ENCODE data around the gene PRR22.
A peak's percentile ranks its signal among the peaks of the same experiment; 100 is the strongest.

The PRR22 gene

DNA sequence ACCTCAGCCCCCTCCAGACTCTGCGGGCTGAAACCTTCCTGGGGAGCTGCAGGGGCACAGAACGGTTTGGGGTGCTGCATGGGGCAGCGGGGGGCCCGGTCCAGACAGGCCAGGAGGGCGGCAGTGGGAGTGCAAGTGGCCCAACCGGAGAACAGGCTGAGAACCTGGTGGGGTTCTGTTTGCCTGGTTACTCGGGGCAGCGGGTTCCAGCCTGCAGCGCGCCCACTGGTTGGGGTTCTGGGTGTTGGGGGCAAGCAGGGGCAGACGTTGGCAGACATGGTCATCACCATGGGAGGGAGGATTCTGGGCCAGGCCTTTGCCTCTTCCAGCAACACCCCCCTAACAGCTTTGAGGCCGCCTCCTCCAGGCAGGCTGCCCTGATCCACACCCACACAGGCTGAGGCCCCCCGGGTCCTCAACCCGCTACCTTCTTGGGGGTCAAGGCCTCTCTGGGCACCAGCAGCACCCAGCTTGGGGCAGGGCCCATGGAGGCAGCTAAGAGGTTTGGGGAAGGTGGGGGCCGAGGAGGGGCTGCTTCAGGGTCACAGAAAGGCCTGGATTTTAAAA lies at the start of gene PRR22:
TSS of gene PRR22 (minus strand) at position 166 of the 567 bp plus-strand sequence. CDS start at position 80, 86 bp downstream.
- DNase-seq: no peak

DNA sequence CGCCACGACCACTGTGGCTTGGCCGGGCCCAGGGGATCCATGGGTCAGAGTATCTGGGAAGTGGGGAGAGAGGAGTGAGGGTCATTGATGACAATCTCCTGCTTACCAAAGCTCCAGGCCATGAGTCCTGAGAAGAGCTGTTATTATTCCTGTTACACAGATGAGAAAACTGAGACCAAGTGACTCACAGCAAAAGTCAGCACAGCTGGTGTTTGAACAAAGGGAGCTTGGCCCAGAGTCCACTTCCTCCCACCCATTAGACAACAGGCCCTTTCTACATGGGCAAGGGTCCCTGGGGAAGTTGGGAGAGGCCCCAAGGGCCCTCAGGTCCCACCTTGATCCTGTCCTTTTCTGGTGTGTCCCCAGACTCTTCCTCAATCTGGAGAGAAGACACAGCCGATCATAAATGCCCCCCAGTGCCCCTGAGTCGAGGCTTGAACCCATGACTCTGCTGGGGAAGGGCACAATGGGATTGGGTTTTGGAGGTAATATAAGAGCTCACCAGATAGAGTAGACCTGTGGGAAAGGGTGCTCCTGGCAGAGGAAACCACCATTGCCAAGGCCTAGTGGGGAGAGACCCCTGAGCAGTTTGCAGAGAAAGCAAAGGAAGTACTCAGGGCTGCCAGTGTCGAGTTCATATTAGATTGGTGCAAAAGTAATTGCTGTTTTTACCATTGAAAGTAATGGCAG lies 48.1 kb upstream of the PRR22 start:
- no peak for DNase-seq

DNA sequence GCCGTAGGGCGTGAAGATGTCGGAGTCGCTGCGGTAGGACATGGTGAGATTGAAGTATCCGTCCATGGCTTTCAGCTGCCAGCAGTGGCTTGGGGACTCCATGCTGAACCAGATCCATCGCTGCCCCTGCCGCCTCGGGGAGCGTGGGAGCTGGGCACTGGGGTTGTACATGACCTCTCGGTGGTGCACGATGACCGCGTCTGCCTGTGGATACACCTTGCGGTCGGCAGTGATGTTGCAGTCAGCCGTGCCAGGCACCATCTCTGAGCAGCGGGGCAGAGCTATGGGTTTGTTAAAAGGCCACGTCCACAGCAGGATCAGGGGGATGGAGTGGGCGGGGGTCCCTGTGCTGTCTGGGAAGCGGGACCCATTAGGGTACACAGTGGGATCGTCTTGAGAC lies 47.5 kb upstream of the PRR22 start:
- DNase-seq: no peak

DNA sequence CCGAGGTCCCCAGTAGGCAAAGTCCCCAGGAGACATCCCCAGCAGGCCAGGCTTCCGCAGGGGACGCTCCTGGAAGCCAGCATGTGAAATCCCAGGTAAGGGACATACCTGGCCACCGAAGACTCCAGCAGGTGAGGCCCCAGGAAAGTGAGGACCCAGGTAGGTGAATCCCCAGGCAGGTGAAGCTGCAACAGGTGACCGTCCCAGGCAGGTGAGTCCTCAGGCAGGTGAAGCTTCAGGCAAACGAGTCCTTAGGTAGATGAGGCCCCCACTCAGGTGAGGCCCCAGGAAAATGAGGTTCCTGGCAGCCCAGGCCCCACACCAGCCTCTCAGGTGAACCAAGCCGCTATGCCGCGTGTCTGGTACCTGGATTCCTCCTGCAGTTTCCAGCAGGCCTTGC lies 46.6 kb upstream of the PRR22 start:
- DNase-seq: no peak

DNA sequence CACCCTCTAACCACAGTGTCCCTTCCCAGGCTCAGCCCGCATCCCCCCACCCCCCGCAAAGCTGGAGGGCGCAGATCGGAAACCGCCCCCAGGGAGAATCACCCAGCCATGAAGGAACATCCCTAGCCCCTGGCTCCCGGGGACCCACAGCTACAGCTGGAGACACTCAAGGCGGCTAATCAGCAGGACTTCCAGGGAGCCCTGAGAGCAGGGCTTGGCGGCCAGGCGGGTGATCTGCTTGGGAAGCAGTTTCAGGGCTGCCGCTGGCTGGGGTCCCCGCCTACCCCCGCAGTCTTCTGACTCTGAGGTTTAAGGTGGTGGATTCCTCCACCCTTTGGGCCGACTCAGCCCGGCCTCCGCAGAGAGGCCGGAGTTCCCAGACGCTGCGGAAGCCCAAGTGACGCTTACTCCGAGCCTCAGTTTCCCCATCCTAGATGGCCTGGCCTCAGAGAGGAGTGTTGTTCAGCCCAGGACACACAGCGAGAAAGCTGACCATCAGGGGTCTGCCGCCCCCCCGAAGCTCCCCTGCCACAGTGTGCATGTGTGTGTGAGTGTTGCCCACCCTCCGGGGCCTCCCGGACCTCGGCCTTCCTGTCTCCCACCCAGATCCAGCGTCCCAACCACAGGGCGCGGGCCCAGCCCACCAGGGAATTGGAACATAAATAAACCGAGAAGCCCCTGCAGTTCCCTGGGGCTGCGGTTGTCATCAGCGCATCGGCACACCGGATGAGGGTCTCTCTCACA lies 45.2 kb upstream of the PRR22 start:
- no peak for DNase-seq

DNA sequence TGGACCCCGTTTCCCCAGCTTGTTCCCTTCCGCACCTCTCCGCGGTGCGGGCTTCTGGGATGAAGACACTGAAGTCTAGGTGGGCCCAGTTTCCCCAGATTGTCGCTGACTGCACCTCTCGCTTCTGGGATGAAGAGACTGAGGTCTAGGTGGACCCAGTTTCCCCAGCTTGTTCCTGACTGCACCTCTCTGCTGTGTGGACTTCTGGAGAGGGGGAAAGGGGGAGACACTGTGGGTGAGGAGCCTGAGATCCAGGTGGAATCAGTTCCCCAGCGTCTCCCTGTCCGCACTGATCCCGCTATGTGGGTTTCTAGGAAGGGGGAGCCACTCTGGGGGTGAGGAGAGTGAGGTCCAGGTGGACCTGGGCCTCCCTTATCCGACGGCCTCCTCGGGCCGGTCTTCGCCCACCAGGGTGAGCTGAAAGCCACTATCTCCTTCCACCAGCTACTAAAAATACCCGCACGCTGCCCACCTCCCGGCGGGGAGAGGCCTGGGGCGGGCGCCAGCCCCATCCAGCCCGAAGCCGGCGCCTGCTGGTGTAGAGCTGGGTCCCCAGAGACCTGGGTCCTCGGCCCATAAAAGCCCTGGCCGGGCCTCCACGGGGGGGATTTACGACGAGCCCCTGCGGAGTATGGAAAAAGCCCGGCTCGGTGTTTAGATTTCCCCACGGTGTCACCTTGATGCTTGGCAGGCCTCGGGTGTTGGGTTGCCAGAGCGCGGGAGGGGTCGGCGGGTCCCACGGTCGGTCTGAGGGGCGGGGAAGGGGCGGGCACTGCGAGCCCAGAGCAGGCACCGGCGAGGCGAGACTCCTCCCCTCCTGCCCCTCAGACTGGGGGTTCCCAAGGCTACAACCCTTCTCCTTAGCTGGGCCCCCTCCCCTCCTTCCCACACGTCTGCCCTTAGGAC lies 44.4 kb upstream of the PRR22 start:
- no peak for DNase-seq

DNA sequence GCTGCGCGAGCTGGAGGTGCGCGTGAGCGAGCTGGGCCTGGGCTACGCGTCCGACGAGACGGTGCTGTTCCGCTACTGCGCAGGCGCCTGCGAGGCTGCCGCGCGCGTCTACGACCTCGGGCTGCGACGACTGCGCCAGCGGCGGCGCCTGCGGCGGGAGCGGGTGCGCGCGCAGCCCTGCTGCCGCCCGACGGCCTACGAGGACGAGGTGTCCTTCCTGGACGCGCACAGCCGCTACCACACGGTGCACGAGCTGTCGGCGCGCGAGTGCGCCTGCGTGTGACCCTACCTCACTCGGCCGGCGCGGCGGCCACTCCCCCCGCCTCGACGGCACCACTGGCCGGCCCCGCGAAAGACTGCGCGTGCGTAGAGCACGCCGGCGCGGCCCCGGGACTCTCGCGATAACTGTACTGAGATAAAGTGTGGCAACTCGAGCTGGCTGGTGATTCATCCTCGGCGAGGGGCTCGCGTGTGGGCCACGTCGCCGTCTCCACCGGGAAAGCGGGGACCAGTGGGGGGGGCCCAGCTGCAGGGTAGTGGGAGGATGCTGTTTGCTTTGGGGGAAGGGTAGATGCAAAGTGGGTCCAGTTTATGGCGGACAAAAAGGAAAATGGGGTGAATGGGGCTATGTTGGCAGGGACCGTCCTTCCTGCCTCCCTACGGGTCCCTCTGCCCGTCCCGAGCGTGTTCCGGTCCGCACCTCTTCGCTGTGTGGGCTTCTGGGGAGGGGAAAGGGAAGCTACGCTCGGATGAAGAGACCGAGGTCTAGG lies 43.5 kb upstream of the PRR22 start:
- DNase-seq: peak; percentile 87

DNA sequence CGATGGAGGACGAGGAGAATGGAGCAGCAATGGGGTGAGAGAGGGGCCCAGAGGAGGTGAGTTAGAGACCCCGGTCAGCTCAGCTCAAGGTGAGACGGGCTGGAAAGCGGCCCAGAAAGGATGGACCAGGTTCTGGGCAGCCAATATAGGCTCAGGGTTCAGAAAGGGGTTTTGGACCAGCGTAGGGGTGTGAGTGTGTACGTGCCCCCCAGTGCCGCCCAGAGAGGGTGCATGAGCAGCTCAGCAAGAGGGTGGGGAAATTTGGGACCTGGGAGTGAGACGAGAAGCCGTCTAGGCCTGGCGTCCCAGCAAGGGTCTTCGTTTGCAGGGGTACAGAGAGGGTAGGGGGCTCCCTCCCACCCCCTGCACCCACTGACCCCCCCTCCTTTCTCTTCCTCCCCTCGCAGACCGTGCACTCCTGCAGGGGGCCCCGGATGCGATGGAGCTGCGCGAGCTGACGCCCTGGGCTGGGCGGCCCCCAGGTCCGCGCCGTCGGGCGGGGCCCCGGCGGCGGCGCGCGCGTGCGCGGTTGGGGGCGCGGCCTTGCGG lies 42.9 kb upstream of the PRR22 start:
- DNase-seq: no peak

DNA sequence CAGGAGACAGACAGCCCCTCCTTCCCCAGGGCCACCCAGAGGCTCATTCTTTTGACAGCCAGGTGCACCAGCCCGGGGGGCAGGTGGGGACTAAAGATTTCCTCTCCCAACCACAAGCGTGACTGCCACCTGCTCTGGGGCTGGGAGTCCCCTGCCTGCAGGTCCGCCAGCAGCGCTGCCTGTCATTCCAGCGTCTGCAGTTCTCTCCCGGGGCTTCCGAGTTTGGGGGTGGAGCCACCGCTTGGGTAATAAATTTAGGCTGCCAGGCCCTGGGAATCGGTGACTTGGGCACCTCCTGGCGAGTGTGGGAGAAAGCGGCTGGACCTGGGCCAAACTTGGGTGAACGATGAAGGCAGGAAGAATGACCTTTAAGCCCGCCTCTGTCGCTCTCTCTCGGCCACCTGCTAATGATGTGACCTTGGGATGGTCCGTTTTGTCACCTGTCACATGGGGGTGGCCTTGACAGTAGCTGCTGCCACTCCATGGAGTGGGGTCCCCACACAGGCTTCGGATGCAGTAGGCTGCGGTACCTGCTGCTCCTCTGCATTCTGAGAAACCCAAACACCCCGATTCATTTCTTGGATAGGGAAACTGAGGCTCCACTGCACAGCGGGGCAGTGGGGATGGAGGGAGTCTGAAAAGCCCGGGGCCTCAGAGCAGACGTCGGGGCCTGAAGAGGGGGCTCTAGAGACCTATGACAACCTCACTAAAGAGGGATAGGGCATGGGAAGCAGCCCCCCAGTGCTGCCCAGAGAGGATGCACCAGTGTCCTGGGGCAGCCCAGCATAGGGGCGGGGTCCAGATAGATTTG lies 42.2 kb upstream of the PRR22 start:
- DNase-seq: no peak

DNA sequence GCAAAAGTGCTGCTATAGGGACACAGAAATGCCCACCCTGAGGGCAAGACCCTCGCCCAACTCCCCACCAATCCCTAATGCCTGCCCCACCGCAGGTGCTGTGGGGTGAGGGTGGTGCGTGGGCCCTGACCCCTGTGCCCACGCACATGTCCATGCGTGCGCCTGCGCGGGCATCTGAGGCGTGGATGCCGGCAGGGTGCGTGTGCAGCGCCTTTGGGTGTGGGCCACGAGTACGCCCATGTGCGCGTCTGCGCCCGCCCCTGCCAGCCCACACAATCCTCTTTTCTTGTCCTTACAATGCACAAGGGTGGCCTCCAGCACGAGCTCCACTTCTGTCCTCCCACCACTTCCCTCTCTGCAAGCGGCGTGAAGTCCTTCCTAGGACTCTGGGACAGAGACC lies 40.6 kb upstream of the PRR22 start:
- DNase-seq: no peak

DNA sequence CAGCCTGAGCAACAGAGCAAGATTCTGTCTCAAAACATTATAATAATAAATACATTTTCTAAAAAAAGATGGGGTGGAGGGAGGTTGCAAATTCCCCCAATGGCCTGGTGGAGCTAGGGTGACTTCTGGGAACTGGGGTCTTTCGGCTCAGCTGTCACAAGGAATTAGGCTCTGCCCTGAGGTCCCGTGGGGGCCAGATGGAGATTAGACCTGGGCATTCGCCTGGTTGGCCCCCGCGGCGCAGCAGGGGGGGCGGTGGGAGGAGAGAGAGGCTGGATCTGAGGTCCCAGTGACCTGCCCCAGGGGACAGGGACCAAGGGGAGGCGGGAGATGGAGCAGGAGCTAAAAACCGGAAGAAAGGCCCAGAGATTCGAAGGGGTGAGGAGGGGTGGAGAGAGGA lies 40.2 kb upstream of the PRR22 start:
- DNase-seq: no peak

DNA sequence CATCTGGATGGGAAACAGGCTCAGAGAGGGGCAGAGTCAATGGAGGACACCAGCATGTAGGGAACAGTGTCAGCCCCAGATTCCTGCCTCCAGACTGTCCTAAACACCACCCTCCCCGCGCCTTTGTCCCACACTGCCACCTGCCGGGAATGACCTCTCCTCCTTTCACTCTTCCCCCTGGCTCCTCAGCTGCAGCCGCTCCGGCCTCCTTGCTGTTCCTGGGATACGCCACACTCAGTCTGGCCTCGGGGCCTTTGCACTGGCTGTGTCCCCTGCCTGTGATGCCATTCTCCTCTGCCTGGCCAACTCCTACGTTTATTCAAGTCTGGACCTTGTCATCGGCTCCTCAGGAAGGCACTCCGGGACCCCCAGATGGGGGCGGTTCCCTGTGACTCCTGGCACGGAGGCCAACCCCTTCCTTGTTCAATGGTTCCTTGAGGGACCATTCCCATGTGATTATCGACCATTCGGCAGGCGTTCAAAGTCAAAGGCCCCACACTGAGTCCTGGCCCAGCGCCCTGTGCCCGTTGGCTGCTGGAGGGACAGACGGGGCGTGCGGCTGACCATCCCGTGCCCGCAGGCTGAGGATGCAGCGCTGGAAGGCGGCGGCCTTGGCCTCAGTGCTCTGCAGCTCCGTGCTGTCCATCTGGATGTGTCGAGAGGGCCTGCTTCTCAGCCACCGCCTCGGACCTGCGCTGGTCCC lies 39.2 kb upstream of the PRR22 start:
- DNase-seq: no peak

DNA sequence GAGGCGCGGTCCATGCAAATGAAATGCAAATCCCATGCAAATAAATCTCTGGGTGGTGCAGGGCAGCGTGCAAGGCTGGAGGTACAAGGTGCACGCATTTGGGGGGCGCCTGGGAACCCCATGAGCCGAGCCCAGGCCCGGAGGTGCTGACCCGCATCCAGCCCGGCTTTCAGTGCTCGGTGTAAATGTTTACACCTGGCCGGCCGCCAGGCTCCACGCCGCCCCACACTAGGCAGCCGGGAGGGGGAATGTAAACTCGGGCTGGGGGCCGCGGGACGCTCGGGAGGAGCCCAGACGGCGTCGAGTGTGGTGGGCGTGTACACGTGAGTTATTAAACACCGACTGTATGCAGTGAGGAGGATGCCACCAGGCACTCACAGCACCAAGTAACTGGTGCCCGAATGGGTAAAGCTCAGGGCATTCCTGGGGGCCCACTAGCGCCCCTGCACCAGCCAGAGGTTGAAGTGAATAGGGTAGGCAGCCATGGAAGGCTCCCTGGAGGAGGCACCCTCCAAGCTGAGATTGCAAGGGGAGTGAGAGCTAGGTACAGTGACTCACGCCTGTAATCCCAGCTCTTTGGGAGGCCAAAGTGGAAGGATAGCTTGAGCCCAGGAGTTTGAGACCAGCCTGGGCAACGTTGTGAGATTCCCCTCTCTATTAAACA lies 37.8 kb upstream of the PRR22 start:
- no peak for DNase-seq

DNA sequence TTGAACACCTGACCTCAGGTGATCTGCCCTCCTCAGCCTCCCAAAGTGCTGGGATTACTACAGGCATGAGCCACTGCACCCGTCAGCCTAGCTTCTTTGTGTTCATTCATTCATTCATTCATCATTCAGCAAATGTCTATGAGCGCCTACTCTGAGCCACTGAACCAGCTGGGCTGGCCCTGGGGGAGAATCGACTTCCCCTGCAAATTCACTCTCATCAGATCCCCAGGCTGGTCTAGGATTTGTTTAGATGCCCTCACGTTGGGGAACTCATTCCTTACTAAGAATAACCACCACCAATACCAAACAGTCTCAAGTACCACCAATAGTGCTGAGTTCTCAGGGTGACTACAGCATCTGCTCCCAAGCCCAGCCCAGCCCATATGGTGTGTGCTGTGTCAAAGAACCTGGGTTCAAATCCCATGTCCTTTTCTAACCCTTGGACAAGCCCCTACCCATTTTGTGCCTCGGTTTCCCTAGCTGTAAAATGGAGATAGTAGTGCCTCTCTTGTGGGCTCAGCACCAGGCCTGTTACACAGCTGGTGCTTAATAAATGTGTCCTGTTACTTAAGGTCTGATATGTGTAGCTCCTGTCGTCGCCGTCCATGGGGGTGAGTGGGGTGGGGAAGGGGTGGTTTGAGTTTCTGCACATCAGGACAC lies 37.1 kb upstream of the PRR22 start:
- DNase-seq: no peak

DNA sequence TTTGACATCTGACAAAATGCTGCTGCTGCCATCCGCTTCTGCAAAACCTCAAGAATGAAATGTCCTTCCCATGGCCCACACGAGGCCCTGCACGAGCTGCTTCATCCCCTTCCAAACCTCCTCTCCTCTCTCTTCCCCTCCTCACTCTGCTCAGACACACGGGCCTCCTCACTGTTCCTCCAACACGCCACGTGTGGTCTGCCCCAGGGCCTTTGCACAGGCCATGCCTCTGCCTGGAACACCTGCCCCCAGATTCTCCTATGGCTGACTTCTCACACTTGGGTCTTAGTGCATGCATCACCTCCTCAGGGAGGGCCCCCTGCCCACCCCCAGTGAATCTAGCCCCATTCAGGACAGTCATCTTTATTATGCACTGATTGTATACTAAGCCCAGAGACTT lies 36.2 kb upstream of the PRR22 start:
- no peak for DNase-seq

DNA sequence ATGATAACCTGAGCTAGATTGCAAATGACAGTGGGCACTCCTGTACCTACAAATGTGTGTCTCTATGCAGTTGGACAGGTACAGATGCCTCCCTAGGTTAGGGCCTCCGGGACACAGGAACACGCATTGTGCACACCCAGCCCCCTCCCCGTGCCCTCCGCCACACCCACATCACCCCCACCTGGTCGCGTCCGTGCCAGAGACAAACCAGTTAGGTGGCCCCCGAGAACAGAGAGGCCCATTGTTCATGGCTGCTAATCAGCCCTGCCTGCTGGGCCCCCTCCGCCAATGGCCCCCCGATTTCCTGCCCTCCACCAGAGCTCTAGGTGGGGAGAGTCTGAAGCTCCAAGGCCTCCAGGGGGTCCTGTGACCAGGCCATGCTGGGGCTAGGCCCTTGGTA lies 34.0 kb upstream of the PRR22 start:
- no peak for DNase-seq

DNA sequence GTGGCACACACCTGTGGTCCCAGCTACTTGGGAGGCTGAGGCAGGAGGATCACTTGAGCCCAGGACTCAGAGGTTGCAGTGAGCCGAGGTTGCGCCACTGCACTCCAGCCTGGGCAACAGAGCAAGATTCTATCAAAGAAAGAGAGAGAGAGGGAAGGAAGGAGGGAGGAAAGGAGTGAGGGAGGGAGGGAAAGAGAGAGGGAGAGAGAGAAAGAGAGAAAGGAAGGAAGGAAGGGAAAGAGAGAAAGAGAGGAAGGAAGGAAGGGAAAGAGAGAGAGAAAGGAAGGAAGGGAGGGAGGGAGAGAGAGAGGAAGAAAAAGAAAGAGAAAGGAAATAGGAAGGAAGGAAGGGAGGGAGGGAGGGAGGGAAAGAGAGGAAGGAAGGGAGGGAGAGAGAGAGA lies 32.7 kb upstream of the PRR22 start:
- DNase-seq: no peak

DNA sequence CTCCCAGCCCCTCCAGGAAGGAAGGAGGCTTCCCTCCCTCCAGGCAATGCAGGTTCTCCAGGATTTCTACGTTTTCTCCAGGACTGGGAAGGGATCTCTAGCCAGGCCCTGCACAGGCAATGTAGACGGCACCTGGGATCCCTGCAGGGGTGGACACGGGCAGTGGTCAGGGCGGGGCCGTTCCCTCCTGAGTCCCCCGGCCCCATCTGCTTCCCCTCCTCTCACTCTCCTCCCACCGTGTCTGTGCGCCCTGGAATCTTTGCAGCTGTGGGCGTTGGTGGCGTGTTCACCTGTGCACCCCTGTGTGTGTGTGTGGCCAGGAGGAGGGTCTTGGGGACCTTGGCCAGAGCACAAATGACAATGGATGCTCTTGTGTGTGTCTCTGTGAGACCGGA lies 30.3 kb upstream of the PRR22 start:
- DNase-seq: no peak

DNA sequence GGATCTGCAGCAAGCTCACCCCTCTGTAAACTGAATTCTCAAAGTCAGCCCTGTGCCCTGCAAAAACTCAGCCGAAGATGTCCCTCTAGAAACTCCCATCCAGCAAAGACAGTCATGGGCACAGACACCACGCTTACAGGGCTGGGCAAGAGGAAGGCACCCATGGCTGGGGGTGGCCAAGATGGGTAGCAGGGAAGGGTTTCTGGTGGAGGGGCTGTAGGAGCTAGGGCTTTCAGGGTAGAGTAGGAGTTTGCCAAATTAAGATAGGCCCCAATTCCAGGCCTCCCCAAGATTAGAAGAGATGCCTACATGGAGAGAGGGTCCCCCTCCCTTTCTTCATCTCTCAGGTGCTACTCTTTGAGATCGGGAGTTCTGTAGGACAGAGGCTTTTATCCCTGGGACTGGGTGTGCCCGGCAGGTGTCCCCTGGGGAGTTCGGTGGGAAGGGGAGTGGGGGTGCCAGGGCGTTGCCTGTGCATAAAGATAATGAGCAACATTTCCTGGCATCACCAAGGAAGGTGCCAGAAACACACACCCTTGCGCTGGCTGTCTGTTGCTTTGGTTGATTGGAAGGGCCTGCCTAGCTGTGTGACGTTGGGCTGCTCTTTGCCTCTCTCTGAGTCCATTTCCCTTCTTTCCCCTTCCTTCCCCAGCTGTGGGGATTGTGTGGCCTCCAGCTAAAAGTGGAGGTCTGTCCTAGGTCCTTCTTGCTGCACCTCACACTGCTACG lies 29.7 kb upstream of the PRR22 start:
- DNase-seq: no peak
